Endodermal cell (in vitro differentiated cells): ENCODE data around the gene NPEPL1. TPM values are rescaled to one million over a fixed set of nuclear protein-coding genes. Genes with fewer than 3 reads are reported as not detected.
"Not testable (repeated sequence)": the region's sequence is repeated elsewhere in the genome, so short reads cannot be mapped to it uniquely, and the experiment has no call there.

ENCODE experiments used
- DNase-seq: peaks from one replicate; pipeline ENCODE4 v3.0.0-alpha.2; 2017
- H3K27ac ChIP-seq: 2 replicates; pipeline ENCODE4 v1.5.1; 2013; ENCODE audit warnings: mild to moderate bottlenecking, low read depth, low read length, moderate library complexity
- H3K27me3 ChIP-seq: 2 replicates; pipeline ENCODE4 v1.6.1; 2013; ENCODE audit warnings: mild to moderate bottlenecking, low read length, moderate library complexity; ENCODE audit not compliant: insufficient read depth, control insufficient read depth, poor library complexity, severe bottlenecking
- H3K36me3 ChIP-seq: 2 replicates; pipeline ENCODE4 v1.7.0; 2013; ENCODE audit warnings: mild to moderate bottlenecking, low read length, moderate library complexity; ENCODE audit not compliant: control insufficient read depth, insufficient read depth
- H3K4me1 ChIP-seq: one replicate; pipeline ENCODE4 v1.7.0; 2013; ENCODE audit warnings: low read length; ENCODE audit not compliant: control insufficient read depth, insufficient read depth
- H3K4me3 ChIP-seq: 2 replicates; pipeline ENCODE4 v1.5.1; 2013; ENCODE audit warnings: mild to moderate bottlenecking, low read length, moderate library complexity
- H3K9ac ChIP-seq: 2 replicates; pipeline ENCODE4 v1.6.1; 2013; ENCODE audit warnings: mild to moderate bottlenecking, low read length, moderate library complexity; ENCODE audit not compliant: poor library complexity, severe bottlenecking; ENCODE audit errors: extremely low read depth
- H3K9me3 ChIP-seq: 2 replicates; pipeline ENCODE4 v1.6.1; 2013; ENCODE audit warnings: mild to moderate bottlenecking, low read length, moderate library complexity; ENCODE audit not compliant: control insufficient read depth
- H3K27ac Mint-ChIP-seq: 2 replicates; pipeline ENCODE4 v1.8.0; 2020; ENCODE audit warnings: mixed read lengths
- H3K27me3 Mint-ChIP-seq: 2 replicates; pipeline ENCODE4 v1.8.0; 2021; ENCODE audit warnings: mild to moderate bottlenecking, mixed read lengths; ENCODE audit not compliant: insufficient read depth
- H3K36me3 Mint-ChIP-seq: 2 replicates; pipeline ENCODE4 v1.8.0; 2020; ENCODE audit warnings: low read depth, mixed read lengths
- H3K4me1 Mint-ChIP-seq: 2 replicates; pipeline ENCODE4 v1.8.0; 2020; ENCODE audit warnings: mixed read lengths
- H3K4me3 Mint-ChIP-seq: 2 replicates; pipeline ENCODE4 v1.8.0; 2020; ENCODE audit warnings: mild to moderate bottlenecking, moderate library complexity, mixed read lengths
- H3K9me3 Mint-ChIP-seq: 2 replicates; pipeline ENCODE4 v1.8.0; 2020; ENCODE audit warnings: mild to moderate bottlenecking, mixed read lengths
- CTCF ChIP-seq: fragments of 200-600 bp; sonication (generic); conservative IDR thresholded peaks from 2 replicates; pipeline ENCODE4 v1.5.0; 2021; ENCODE audit warnings: antibody characterized with exemption, mild to moderate bottlenecking
- WGBS, 2 experiments: methylation state at CpG; one replicate each; pipeline versions ENCODE4 v1.1.5 to v1.1.7; 2013; ENCODE audit warnings: missing lambda C conversion rate in 2 of 2, mixed read lengths in 1 of 2; ENCODE audit not compliant: insufficient coverage in 1 of 2, insufficient read length in 1 of 2; 5-methylcytosine and 5-hydroxymethylcytosine counted together
- total RNA-seq, 2 donors: library from RNA; stranded (reverse); fragmentation: NEBNext Ultra II Directional in 1 of 2; extraction: Animal tissue kit (Norgen Biotek cat#: 25700) in 1 of 2; gene quantifications; 2 replicates in 1 of 2; 3 replicates in 1 of 2; pipeline ENCODE4 v1.2.1, GENCODE V29; 2021

Gene NPEPL1
- total RNA-seq, 2 donors from 2014 or later, result 52.9 to 72.8 TPM

GRCh38 chr20:58647796-58648501 lies 44.7 kb upstream of the NPEPL1 start:
- 60 to 79% methylated on average over 2 to 8 of the region's 12 CpGs for whole genome bisulfite sequencing, 2 experiments
- Histone ChIP-seq H3K9me3 (no peaks in the 10 kb centered on the region), H3K4me3 (no peak overlapping the region), H3K9ac (no peak overlapping the region), H3K27me3 (no peaks in the 10 kb centered on the region), H3K36me3 (no peaks in the 10 kb centered on the region), H3K27ac (no peak overlapping the region), H3K4me1 (no peaks in the 10 kb centered on the region)
- Mint-ChIP-seq H3K4me1 (peaks cover 33% of the 10 kb centered on the region), H3K27me3 (peaks cover 19% of the 10 kb centered on the region), H3K4me3 (no peak overlapping the region), H3K27ac (no peak overlapping the region), H3K9me3 (no peaks in the 10 kb centered on the region), H3K36me3 (no peaks in the 10 kb centered on the region)
- peak; percentile 36 for DNase-seq
- TF ChIP-seq CTCF, result no peak

GRCh38 chr20:58648502-58648825 lies 44.1 kb upstream of the NPEPL1 start:
- not testable (repeated sequence) for H3K27ac Mint-ChIP-seq

GRCh38 chr20:58649288-58650180 lies 43.1 kb upstream of the NPEPL1 start:
- no peaks in the 10 kb centered on the region for H3K36me3 Mint-ChIP-seq
- WGBS, 2 experiments, result 45 to 81% methylated on average over 53 to 71 of the region's 73 CpGs
- no peak overlapping the region for H3K4me3 ChIP-seq

More at GRCh38 chr20:58648502-58648825, 44.1 kb upstream of the NPEPL1 start:
- H3K4me3 ChIP-seq, H3K27ac ChIP-seq, H3K9me3 ChIP-seq, H3K4me3 Mint-ChIP-seq, H3K9ac ChIP-seq, H3K36me3 Mint-ChIP-seq, H3K4me1 ChIP-seq, H3K36me3 ChIP-seq, H3K27me3 ChIP-seq, H3K9me3 Mint-ChIP-seq: not testable (repeated sequence)
- peaks cover 16% of the 10 kb centered on the region for H3K27me3 Mint-ChIP-seq
- 84 to 86% methylated on average over 5 to 6 of the region's 6 CpGs for WGBS, 2 experiments
- peak; percentile 20 for DNase-seq
- H3K4me1 Mint-ChIP-seq, result peaks cover 38% of the 10 kb centered on the region

More at GRCh38 chr20:58649288-58650180, 43.1 kb upstream of the NPEPL1 start:
- Histone ChIP-seq H3K27me3 (no peaks in the 10 kb centered on the region), H3K9me3 (no peaks in the 10 kb centered on the region), H3K4me1 (peaks cover 3% of the 10 kb centered on the region), H3K36me3 (no peaks in the 10 kb centered on the region), H3K9ac (no peak overlapping the region), H3K27ac (no peak overlapping the region)
- H3K4me1 Mint-ChIP-seq, result peaks cover 39% of the 10 kb centered on the region
- H3K9me3 Mint-ChIP-seq, result no peaks in the 10 kb centered on the region
- peaks cover 15% of the 10 kb centered on the region for H3K27me3 Mint-ChIP-seq
- TF ChIP-seq CTCF, result no peak
- H3K4me3 Mint-ChIP-seq, result peak overlapping the region; percentile 98
- peak; percentile 77 for DNase-seq
- no peak overlapping the region for H3K27ac Mint-ChIP-seq
